Kidney tubule cell (primary cell): ENCODE results near the gene ZBTB11.
A peak's percentile ranks its signal among the peaks of the same experiment; 100 is the strongest.
"Not testable (repeated sequence)": the region's sequence is repeated elsewhere in the genome, so short reads cannot be mapped to it uniquely, and the experiment has no call there.

Experiments
- DNase-seq: peaks from one replicate; pipeline ENCODE4 v3.0.0-alpha.2; 2018; ENCODE audit warnings: low spot score

ZBTB11 gene

GRCh38 chr3:101643009-101643844 is 33.7 kb downstream of the ZBTB11 start:
- DNase-seq, result no peak

- DNase-seq, result no peak
Observed at GRCh38 chr3:101642441-101642840, 34.5 kb downstream of the ZBTB11 start.

GRCh38 chr3:101641397-101642115 is 35.4 kb downstream of the ZBTB11 start:
- not testable (repeated sequence) for DNase-seq

- DNase-seq, result no peak
Observed at GRCh38 chr3:101640256-101640655, 36.7 kb downstream of the ZBTB11 start.

- no peak for DNase-seq
Observed at GRCh38 chr3:101639280-101639963, 37.5 kb downstream of the ZBTB11 start.

- DNase-seq, result no peak
Observed at GRCh38 chr3:101638261-101638745, 38.6 kb downstream of the ZBTB11 start.

GRCh38 chr3:101637451-101637850 is 39.5 kb downstream of the ZBTB11 start:
- no peak for DNase-seq

GRCh38 chr3:101635954-101636798 is 40.8 kb downstream of the ZBTB11 start:
- DNase-seq, result peak; percentile 49

- no peak for DNase-seq
Observed at GRCh38 chr3:101635345-101635744, 41.6 kb downstream of the ZBTB11 start.

GRCh38 chr3:101634591-101635196 is 42.2 kb downstream of the ZBTB11 start:
- no peak for DNase-seq

GRCh38 chr3:101633186-101633585 is 43.7 kb downstream of the ZBTB11 start:
- no peak for DNase-seq

GRCh38 chr3:101632586-101632985 is 44.3 kb downstream of the ZBTB11 start:
- DNase-seq, result no peak

GRCh38 chr3:101631959-101632358 is 45.0 kb downstream of the ZBTB11 start:
- not testable (repeated sequence) for DNase-seq

- DNase-seq, result no peak
Observed at GRCh38 chr3:101631098-101631796, 45.7 kb downstream of the ZBTB11 start.

GRCh38 chr3:101629219-101629618 is 47.7 kb downstream of the ZBTB11 start:
- no peak for DNase-seq

GRCh38 chr3:101625879-101626278 is 51.1 kb downstream of the ZBTB11 start:
- DNase-seq, result no peak

- DNase-seq, result no peak
Observed at GRCh38 chr3:101624857-101625256, 52.1 kb downstream of the ZBTB11 start.

- no peak for DNase-seq
Observed at GRCh38 chr3:101623656-101624055, 53.3 kb downstream of the ZBTB11 start.

GRCh38 chr3:101619734-101620133 is 57.2 kb downstream of the ZBTB11 start:
- no peak for DNase-seq

- no peak for DNase-seq
Observed at GRCh38 chr3:101618726-101619125, 58.2 kb downstream of the ZBTB11 start.

- DNase-seq, result no peak
Observed at GRCh38 chr3:101617478-101617877, 59.5 kb downstream of the ZBTB11 start.
